GM23338 (cell line): Measurements from ENCODE around the gene KRTAP12-2. TPM values are rescaled to one million over a fixed set of nuclear protein-coding genes. Genes with fewer than 3 reads are reported as not detected.

ENCODE experiments used
- ATAC-seq: fragments of 200-7000 bp; cut with Tn5 transposase; 3 replicates; pipeline ENCODE4 v1.9.1; 2020
- DNase-seq: peaks from one replicate; pipeline ENCODE4 v3.0.0-alpha.2; 2015; ENCODE audit warnings: low spot score
- H2AFZ ChIP-seq: fragments of 200-600 bp; sonication (generic); 2 replicates; pipeline ENCODE4 v1.8.0; 2016; ENCODE audit warnings: antibody characterized with exemption, mild to moderate bottlenecking, moderate library complexity
- H3F3A ChIP-seq: fragments of 200-600 bp; sonication (generic); replicated peaks from 2 replicates; pipeline ENCODE4 v1.8.0; 2017; ENCODE audit warnings: antibody characterized with exemption, mixed run types, low read depth
- H3K27ac ChIP-seq: fragments of 200-600 bp; sonication (generic); 2 replicates; pipeline ENCODE4 v1.6.1; 2016; ENCODE audit warnings: low read depth
- H3K27me3 ChIP-seq: fragments of 200-600 bp; sonication (generic); 2 replicates; pipeline ENCODE4 v1.8.0; 2016; ENCODE audit warnings: mild to moderate bottlenecking, mixed run types, moderate library complexity; ENCODE audit not compliant: insufficient read depth
- H3K36me3 ChIP-seq: fragments of 200-600 bp; sonication (generic); 2 replicates; pipeline ENCODE4 v1.8.0; 2016; ENCODE audit warnings: mild to moderate bottlenecking; ENCODE audit not compliant: insufficient read depth
- H3K4me1 ChIP-seq: fragments of 200-600 bp; sonication (generic); 2 replicates; pipeline ENCODE4 v1.8.0; 2016; ENCODE audit warnings: mild to moderate bottlenecking, moderate library complexity; ENCODE audit not compliant: insufficient read depth
- H3K4me2 ChIP-seq: fragments of 200-600 bp; sonication (generic); 2 replicates; pipeline ENCODE4 v1.7.1; 2017; ENCODE audit warnings: mixed run types
- H3K4me3 ChIP-seq: fragments of 200-600 bp; sonication (generic); 2 replicates; pipeline ENCODE4 v1.6.1; 2016; ENCODE audit warnings: mixed run types
- H3K79me2 ChIP-seq: fragments of 200-600 bp; sonication (generic); replicated peaks from 2 replicates; pipeline ENCODE4 v1.8.0; 2017; ENCODE audit warnings: mild to moderate bottlenecking; ENCODE audit not compliant: insufficient read depth
- H3K9me2 ChIP-seq: fragments of 200-600 bp; sonication (generic); 2 replicates; pipeline ENCODE4 v1.8.0; 2017; ENCODE audit not compliant: insufficient read depth
- H4K20me1 ChIP-seq: fragments of 200-600 bp; sonication (generic); replicated peaks from 2 replicates; pipeline ENCODE4 v1.8.0; 2017; ENCODE audit warnings: mild to moderate bottlenecking; ENCODE audit not compliant: insufficient read depth
- H3K27ac Mint-ChIP-seq: 2 replicates; pipeline ENCODE4 v1.8.0; 2020; ENCODE audit warnings: inconsistent platforms, mild to moderate bottlenecking, moderate library complexity, mixed read lengths
- H3K27me3 Mint-ChIP-seq: 3 replicates; pipeline ENCODE4 v1.8.0; 2022; ENCODE audit warnings: low read depth, mild to moderate bottlenecking, moderate library complexity, mixed read lengths, inconsistent platforms; ENCODE audit not compliant: insufficient read depth, poor library complexity
- H3K36me3 Mint-ChIP-seq: 3 replicates; pipeline ENCODE4 v1.8.0; 2021; ENCODE audit warnings: low read depth, mild to moderate bottlenecking, inconsistent platforms, moderate library complexity, mixed read lengths
- H3K4me1 Mint-ChIP-seq: 3 replicates; pipeline ENCODE4 v1.8.0; 2020; ENCODE audit warnings: mild to moderate bottlenecking, inconsistent platforms, mixed read lengths
- H3K4me3 Mint-ChIP-seq: 3 replicates; pipeline ENCODE4 v1.8.0; 2021; ENCODE audit warnings: moderate library complexity, mild to moderate bottlenecking, inconsistent platforms, mixed read lengths
- H3K9me3 Mint-ChIP-seq: 3 replicates; pipeline ENCODE4 v1.8.0; 2020; ENCODE audit warnings: moderate library complexity, mild to moderate bottlenecking, inconsistent platforms, mixed read lengths
- CREB1 ChIP-seq: fragments of 250-450 bp; sonication (Bioruptor Pico); IDR thresholded peaks from 2 replicates; pipeline ENCODE4 v1.5.0; 2020; ENCODE audit warnings: low read depth, mild to moderate bottlenecking, moderate library complexity
- CTCF ChIP-seq, 2 experiments: fragments of 200-600 bp in 1 of 2; sonication (generic) in 1 of 2; conservative IDR thresholded peaks; 2 replicates each; pipeline versions ENCODE4 v1.5.1 to v1.6.1; 2016 to 2017; ENCODE audit warnings: antibody characterized with exemption in 2 of 2, low read depth in 2 of 2, mild to moderate bottlenecking in 2 of 2, moderate library complexity in 1 of 2
- ETS1 ChIP-seq: IDR thresholded peaks from 2 replicates; pipeline ENCODE4 v1.6.1; 2016; ENCODE audit warnings: antibody characterized with exemption
- EZH2 ChIP-seq: fragments of 200-600 bp; sonication (generic); IDR thresholded peaks from one replicate; pipeline ENCODE4 v1.8.0; 2017; ENCODE audit warnings: antibody characterized with exemption, mild to moderate bottlenecking, low read depth; ENCODE audit not compliant: unreplicated experiment
- EZH2phosphoT487 ChIP-seq: fragments of 200-600 bp; sonication (generic); IDR thresholded peaks from one replicate; pipeline ENCODE4 v1.8.1; 2018; ENCODE audit warnings: antibody characterized with exemption; ENCODE audit not compliant: unreplicated experiment
- JUNB ChIP-seq: IDR thresholded peaks from one replicate; pipeline ENCODE4 v1.6.1; 2016; ENCODE audit warnings: antibody characterized with exemption; ENCODE audit not compliant: unreplicated experiment
- NANOG ChIP-seq: IDR thresholded peaks from 2 replicates; pipeline ENCODE4 v1.6.1; 2016; ENCODE audit warnings: antibody characterized with exemption, borderline replicate concordance
- POLR2AphosphoS5 ChIP-seq: IDR thresholded peaks from 2 replicates; pipeline ENCODE4 v1.6.1; 2016; ENCODE audit warnings: antibody characterized with exemption, low read depth
- STAT1 ChIP-seq: IDR thresholded peaks from one replicate; pipeline ENCODE4 v1.6.1; 2016; ENCODE audit warnings: antibody characterized with exemption; ENCODE audit not compliant: unreplicated experiment
- ZNF114 ChIP-seq: fragments of 250-450 bp; sonication (Bioruptor Pico); IDR thresholded peaks from 2 replicates; pipeline ENCODE4 v1.5.0; 2020; ENCODE audit warnings: mild to moderate bottlenecking, moderate library complexity
- ZNF331 ChIP-seq: fragments of 250-450 bp; sonication (Bioruptor Pico); IDR thresholded peaks from 2 replicates; pipeline ENCODE4 v1.5.0; 2020; ENCODE audit warnings: low read depth, mild to moderate bottlenecking, moderate library complexity
- polyA plus RNA-seq: library from polyadenylated mRNA; unstranded; fragments of >200 nt; fragmentation: Nextera tagmentation; extraction: Ambion mirVana; gene quantifications from 2 replicates; pipeline ENCODE4 v1.2.1, GENCODE V29; 2016
- total RNA-seq: library from RNA; depleted of rRNA; stranded (reverse); fragments of >200 nt; shearing (Covaris generic); gene quantifications from 2 replicates; pipeline ENCODE4 v1.2.3, GENCODE V29; 2014
- TF ChIP-seq, protein P1 (sequence below): IDR thresholded peaks from one replicate; pipeline ENCODE4 v1.6.1; 2018; ENCODE audit warnings: antibody characterized with exemption; ENCODE audit not compliant: unreplicated experiment
- TF ChIP-seq, protein P2 (sequence below): fragments of 250-450 bp; sonication (Bioruptor Pico); IDR thresholded peaks from 2 replicates; pipeline ENCODE4 v1.5.0; 2020; ENCODE audit warnings: mild to moderate bottlenecking, moderate library complexity

KRTAP12-2 gene
- total and polyA plus RNA-seq, 2 experiments from 2014 or later = not detected

GRCh38 chr21:44681152-44681551, 14.4 kb upstream of the KRTAP12-2 start:
- Histone ChIP-seq H3K4me3 (no peak overlapping the region), H3K4me1 (no peaks in the 10 kb centered on the region), H3K4me2 (no peak overlapping the region), H4K20me1 (no peaks in the 10 kb centered on the region), H3K27me3 (no peaks in the 10 kb centered on the region), H3F3A (no peaks in the 10 kb centered on the region), H3K27ac (no peak overlapping the region), H2AFZ (no peak overlapping the region), H3K79me2 (no peaks in the 10 kb centered on the region), H3K36me3 (no peaks in the 10 kb centered on the region), H3K9me2 (no peaks in the 10 kb centered on the region; the same call in 1 of the 2 replicates)
- Mint-ChIP-seq H3K4me3 (no peak overlapping the region), H3K36me3 (no peaks in the 10 kb centered on the region), H3K27ac (no peak overlapping the region), H3K27me3 (peaks cover 3% of the 10 kb centered on the region), H3K9me3 (no peaks in the 10 kb centered on the region; the same call in 2 of the 3 replicates), H3K4me1 (peaks cover 5% of the 10 kb centered on the region)
- TF ChIP-seq, protein P1, sequence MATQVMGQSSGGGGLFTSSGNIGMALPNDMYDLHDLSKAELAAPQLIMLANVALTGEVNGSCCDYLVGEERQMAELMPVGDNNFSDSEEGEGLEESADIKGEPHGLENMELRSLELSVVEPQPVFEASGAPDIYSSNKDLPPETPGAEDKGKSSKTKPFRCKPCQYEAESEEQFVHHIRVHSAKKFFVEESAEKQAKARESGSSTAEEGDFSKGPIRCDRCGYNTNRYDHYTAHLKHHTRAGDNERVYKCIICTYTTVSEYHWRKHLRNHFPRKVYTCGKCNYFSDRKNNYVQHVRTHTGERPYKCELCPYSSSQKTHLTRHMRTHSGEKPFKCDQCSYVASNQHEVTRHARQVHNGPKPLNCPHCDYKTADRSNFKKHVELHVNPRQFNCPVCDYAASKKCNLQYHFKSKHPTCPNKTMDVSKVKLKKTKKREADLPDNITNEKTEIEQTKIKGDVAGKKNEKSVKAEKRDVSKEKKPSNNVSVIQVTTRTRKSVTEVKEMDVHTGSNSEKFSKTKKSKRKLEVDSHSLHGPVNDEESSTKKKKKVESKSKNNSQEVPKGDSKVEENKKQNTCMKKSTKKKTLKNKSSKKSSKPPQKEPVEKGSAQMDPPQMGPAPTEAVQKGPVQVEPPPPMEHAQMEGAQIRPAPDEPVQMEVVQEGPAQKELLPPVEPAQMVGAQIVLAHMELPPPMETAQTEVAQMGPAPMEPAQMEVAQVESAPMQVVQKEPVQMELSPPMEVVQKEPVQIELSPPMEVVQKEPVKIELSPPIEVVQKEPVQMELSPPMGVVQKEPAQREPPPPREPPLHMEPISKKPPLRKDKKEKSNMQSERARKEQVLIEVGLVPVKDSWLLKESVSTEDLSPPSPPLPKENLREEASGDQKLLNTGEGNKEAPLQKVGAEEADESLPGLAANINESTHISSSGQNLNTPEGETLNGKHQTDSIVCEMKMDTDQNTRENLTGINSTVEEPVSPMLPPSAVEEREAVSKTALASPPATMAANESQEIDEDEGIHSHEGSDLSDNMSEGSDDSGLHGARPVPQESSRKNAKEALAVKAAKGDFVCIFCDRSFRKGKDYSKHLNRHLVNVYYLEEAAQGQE = no peak
- no peak for TF ChIP-seq EZH2
- TF ChIP-seq JUNB = no peak
- TF ChIP-seq NANOG = no peak
- TF ChIP-seq EZH2phosphoT487 = no peak
- TF ChIP-seq STAT1 = no peak
- TF ChIP-seq CREB1 (CRISPR knock-in tag) = no peak
- TF ChIP-seq ZNF331 (CRISPR knock-in tag) = no peak
- TF ChIP-seq, protein P2, sequence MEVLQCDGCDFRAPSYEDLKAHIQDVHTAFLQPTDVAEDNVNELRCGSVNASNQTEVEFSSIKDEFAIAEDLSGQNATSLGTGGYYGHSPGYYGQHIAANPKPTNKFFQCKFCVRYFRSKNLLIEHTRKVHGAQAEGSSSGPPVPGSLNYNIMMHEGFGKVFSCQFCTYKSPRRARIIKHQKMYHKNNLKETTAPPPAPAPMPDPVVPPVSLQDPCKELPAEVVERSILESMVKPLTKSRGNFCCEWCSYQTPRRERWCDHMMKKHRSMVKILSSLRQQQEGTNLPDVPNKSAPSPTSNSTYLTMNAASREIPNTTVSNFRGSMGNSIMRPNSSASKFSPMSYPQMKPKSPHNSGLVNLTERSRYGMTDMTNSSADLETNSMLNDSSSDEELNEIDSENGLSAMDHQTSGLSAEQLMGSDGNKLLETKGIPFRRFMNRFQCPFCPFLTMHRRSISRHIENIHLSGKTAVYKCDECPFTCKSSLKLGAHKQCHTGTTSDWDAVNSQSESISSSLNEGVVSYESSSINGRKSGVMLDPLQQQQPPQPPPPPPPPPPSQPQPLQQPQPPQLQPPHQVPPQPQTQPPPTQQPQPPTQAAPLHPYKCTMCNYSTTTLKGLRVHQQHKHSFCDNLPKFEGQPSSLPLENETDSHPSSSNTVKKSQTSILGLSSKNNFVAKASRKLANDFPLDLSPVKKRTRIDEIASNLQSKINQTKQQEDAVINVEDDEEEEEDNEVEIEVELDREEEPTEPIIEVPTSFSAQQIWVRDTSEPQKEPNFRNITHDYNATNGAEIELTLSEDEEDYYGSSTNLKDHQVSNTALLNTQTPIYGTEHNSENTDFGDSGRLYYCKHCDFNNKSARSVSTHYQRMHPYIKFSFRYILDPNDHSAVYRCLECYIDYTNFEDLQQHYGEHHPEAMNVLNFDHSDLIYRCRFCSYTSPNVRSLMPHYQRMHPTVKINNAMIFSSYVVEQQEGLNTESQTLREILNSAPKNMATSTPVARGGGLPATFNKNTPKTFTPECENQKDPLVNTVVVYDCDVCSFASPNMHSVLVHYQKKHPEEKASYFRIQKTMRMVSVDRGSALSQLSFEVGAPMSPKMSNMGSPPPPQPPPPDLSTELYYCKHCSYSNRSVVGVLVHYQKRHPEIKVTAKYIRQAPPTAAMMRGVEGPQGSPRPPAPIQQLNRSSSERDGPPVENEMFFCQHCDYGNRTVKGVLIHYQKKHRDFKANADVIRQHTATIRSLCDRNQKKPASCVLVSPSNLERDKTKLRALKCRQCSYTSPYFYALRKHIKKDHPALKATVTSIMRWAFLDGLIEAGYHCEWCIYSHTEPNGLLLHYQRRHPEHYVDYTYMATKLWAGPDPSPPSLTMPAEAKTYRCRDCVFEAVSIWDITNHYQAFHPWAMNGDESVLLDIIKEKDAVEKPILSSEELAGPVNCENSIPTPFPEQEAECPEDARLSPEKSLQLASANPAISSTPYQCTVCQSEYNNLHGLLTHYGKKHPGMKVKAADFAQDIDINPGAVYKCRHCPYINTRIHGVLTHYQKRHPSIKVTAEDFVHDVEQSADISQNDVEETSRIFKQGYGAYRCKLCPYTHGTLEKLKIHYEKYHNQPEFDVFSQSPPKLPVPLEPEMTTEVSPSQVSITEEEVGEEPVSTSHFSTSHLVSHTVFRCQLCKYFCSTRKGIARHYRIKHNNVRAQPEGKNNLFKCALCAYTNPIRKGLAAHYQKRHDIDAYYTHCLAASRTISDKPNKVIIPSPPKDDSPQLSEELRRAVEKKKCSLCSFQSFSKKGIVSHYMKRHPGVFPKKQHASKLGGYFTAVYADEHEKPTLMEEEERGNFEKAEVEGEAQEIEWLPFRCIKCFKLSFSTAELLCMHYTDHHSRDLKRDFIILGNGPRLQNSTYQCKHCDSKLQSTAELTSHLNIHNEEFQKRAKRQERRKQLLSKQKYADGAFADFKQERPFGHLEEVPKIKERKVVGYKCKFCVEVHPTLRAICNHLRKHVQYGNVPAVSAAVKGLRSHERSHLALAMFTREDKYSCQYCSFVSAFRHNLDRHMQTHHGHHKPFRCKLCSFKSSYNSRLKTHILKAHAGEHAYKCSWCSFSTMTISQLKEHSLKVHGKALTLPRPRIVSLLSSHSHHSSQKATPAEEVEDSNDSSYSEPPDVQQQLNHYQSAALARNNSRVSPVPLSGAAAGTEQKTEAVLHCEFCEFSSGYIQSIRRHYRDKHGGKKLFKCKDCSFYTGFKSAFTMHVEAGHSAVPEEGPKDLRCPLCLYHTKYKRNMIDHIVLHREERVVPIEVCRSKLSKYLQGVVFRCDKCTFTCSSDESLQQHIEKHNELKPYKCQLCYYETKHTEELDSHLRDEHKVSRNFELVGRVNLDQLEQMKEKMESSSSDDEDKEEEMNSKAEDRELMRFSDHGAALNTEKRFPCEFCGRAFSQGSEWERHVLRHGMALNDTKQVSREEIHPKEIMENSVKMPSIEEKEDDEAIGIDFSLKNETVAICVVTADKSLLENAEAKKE (CRISPR knock-in tag) = no peak
- no peak for TF ChIP-seq ETS1
- no peak for TF ChIP-seq CTCF (conservative IDR thresholded peaks at IDR 0.05; ENCODE audit: low read depth in 2 of 2)
- TF ChIP-seq ZNF114 (CRISPR knock-in tag) = no peak
- TF ChIP-seq POLR2AphosphoS5 = no peak
- DNase-seq (no peak), ATAC-seq (no peak)
